Gastrocnemius medialis (tissue), 4 donors: ENCODE data around the gene MICU2. TPM values are rescaled to one million over a fixed set of nuclear protein-coding genes. Genes with fewer than 3 reads are reported as not detected.

Experiments
- ATAC-seq, 2 donors: fragments of 150-250 bp; one replicate each; pipeline ENCODE4 v1.9.1; 2016
- DNase-seq, 2 donors: peaks; one replicate each; pipeline ENCODE4 v3.0.0-alpha.2; 2019
- H3K27ac ChIP-seq, 4 donors: fragments of 200-600 bp; sonication (generic); 1 replicate in 1 of 4; 2 replicates in 3 of 4; pipeline ENCODE4 v1.5.1; 2016 to 2018; ENCODE audit warnings: mild to moderate bottlenecking in 2 of 4, moderate library complexity in 1 of 4
- H3K27me3 ChIP-seq, 3 donors: fragments of 200-600 bp; sonication (generic) in 2 of 3; 1 replicate in 1 of 3; 2 replicates in 2 of 3; pipeline versions ENCODE4 v1.5.1 to v1.6.0; 2016 to 2019; ENCODE audit warnings: mild to moderate bottlenecking in 1 of 3, moderate library complexity in 1 of 3
- H3K36me3 ChIP-seq, 2 donors: fragments of 200-600 bp; sonication (generic) in 1 of 2; one replicate each; pipeline ENCODE4 v1.5.1; 2017 to 2018
- H3K4me1 ChIP-seq, 2 donors: fragments of 200-600 bp; sonication (generic) in 1 of 2; one replicate each; pipeline ENCODE4 v1.5.1; 2016 to 2017; ENCODE audit warnings: mild to moderate bottlenecking in 2 of 2
- H3K4me3 ChIP-seq, 4 donors: fragments of 200-600 bp; sonication (generic) in 3 of 4; 1 replicate in 1 of 4; 2 replicates in 3 of 4; pipeline ENCODE4 v1.5.1; 2016 to 2019; ENCODE audit warnings: mild to moderate bottlenecking in 2 of 4
- H3K9me3 ChIP-seq, 3 donors: fragments of 200-600 bp; sonication (generic) in 2 of 3; 1 replicate in 1 of 3; 2 replicates in 2 of 3; pipeline ENCODE4 v1.5.1; 2016 to 2019
- CTCF ChIP-seq, 5 experiments: fragments of 450-650 bp in 3 of 5; fragments of 200-600 bp in 2 of 5; sonication (generic) in 2 of 5; IDR thresholded peaks in 4 of 5; conservative IDR thresholded peaks in 1 of 5; 1 replicate in 4 of 5; 2 replicates in 1 of 5; pipeline ENCODE4 v1.5.1; 2016 to 2019; ENCODE audit warnings: antibody characterized with exemption in 5 of 5, mild to moderate bottlenecking in 3 of 5, moderate library complexity in 3 of 5
- POLR2A ChIP-seq, 2 donors: fragments of 450-650 bp; IDR thresholded peaks; one replicate each; pipeline ENCODE4 v1.6.1; 2017; ENCODE audit warnings: antibody characterized with exemption in 2 of 2, mild to moderate bottlenecking in 2 of 2, moderate library complexity in 2 of 2
- in situ Hi-C, 4 donors: fragments of 200-750 bp; cut with MboI; loops; one replicate each; pipeline versions ENCODE4 v1.15.0 to v1.8.0; 2017; ENCODE audit warnings: low sequenced_read_pairs in 4 of 4
- intact Hi-C: fragments of 100-400 bp; cut with DNase I; formaldehyde crosslinking; loops from one replicate; pipeline ENCODE4 v1.15.1; 2023; ENCODE audit warnings: low total_unique reads
- total RNA-seq, 4 donors: library from RNA; depleted of rRNA; stranded (reverse); fragments of >200 nt; gene quantifications; one replicate each; pipeline versions ENCODE4 v1.1.0 to v1.2.3, GENCODE V29; 2016

MICU2 gene
- total RNA-seq, 4 donors from 2014 or later = 83.6 to 126 (median 106) TPM

- in situ Hi-C loops = no loop called here
- no peaks in the 10 kb centered on the region for H3K27me3 ChIP-seq
- no peak for TF ChIP-seq CTCF (IDR thresholded peaks at IDR 0.05 in 4 of 5, conservative IDR thresholded peaks at IDR 0.05 in 1 of 5)
- TF ChIP-seq POLR2A (IDR thresholded peaks at IDR 0.05) = no peak
- H3K36me3 ChIP-seq = no peaks in the 10 kb centered on the region
- H3K4me1 ChIP-seq = no peaks in the 10 kb centered on the region
- H3K27ac ChIP-seq = no peak overlapping the region
- no peak overlapping the region for H3K4me3 ChIP-seq
- ATAC-seq (no peak), DNase-seq (no peak)
- intact Hi-C loops = loop anchor here (10.0 kb wide), 1 partner anchor 1352 kb away; no protein-coding TSS in a partner anchor
- no peaks in the 10 kb centered on the region for H3K9me3 ChIP-seq
Measured at GRCh38 chr13:21616205-21616866, 12.4 kb upstream of the MICU2 start.

GRCh38 chr13:21615427-21615826 lies 11.5 kb upstream of the MICU2 start:
- in situ Hi-C loops (no loop called here), intact Hi-C loops (loop anchor here (10.0 kb wide), 1 partner anchor 1351 kb away; no protein-coding TSS in a partner anchor)
- ATAC-seq (no peak), DNase-seq (no peak)
- no peak overlapping the region for H3K4me3 ChIP-seq
- H3K36me3 ChIP-seq = no peaks in the 10 kb centered on the region
- TF ChIP-seq POLR2A (IDR thresholded peaks at IDR 0.05) (no peak), CTCF (IDR thresholded peaks at IDR 0.05 in 4 of 5, conservative IDR thresholded peaks at IDR 0.05 in 1 of 5) (no peak)
- H3K9me3 ChIP-seq = no peaks in the 10 kb centered on the region
- no peaks in the 10 kb centered on the region for H3K4me1 ChIP-seq
- H3K27ac ChIP-seq = no peak overlapping the region
- H3K27me3 ChIP-seq = no peaks in the 10 kb centered on the region

GRCh38 chr13:21613791-21614190 lies 9.8 kb upstream of the MICU2 start:
- Histone ChIP-seq H3K36me3 (no peaks in the 10 kb centered on the region), H3K9me3 (no peaks in the 10 kb centered on the region), H3K27me3 (peaks cover 0 to 9% (median 4%) of the 10 kb centered on the region in 3 donors), H3K4me1 (no peaks in the 10 kb centered on the region), H3K4me3 (no peak overlapping the region), H3K27ac (no peak overlapping the region)
- intact Hi-C loops (loop anchor here (10.0 kb wide), 1 partner anchor 1349 kb away; no protein-coding TSS in a partner anchor), in situ Hi-C loops (no loop called here)
- no peak for TF ChIP-seq CTCF (IDR thresholded peaks at IDR 0.05 in 4 of 5, conservative IDR thresholded peaks at IDR 0.05 in 1 of 5)
- TF ChIP-seq POLR2A (IDR thresholded peaks at IDR 0.05) = no peak
- no peak for ATAC-seq
- DNase-seq = no peak

GRCh38 chr13:21611385-21611784 lies 7.4 kb upstream of the MICU2 start:
- in situ Hi-C loops = no loop called here
- DNase-seq = no peak
- TF ChIP-seq CTCF (IDR thresholded peaks at IDR 0.05 in 4 of 5, conservative IDR thresholded peaks at IDR 0.05 in 1 of 5) (no peak), POLR2A (IDR thresholded peaks at IDR 0.05) (no peak)
- Histone ChIP-seq H3K4me1 (no peaks in the 10 kb centered on the region), H3K27me3 (peaks cover 0 to 9% (median 4%) of the 10 kb centered on the region in 3 donors), H3K36me3 (no peaks in the 10 kb centered on the region), H3K9me3 (no peaks in the 10 kb centered on the region), H3K4me3 (no peak overlapping the region), H3K27ac (no peak overlapping the region)
- ATAC-seq = no peak
- intact Hi-C loops = loop anchor here (10.0 kb wide), 1 partner anchor 1347 kb away; no protein-coding TSS in a partner anchor
